Vagina (tissue), 2 donors: ENCODE results near the gene HIBCH. TPM values are rescaled to one million over a fixed set of nuclear protein-coding genes. Genes with fewer than 3 reads are reported as not detected.

Experiments
- DNase-seq, 2 donors: peaks; one replicate each; pipeline ENCODE4 v3.0.0-alpha.2; 2017; ENCODE audit errors: extremely low spot score in 2 of 2
- H3K27ac ChIP-seq: fragments of 200-600 bp; sonication (generic); one replicate; pipeline ENCODE4 v1.5.1; 2019
- H3K27me3 ChIP-seq: fragments of 200-600 bp; sonication (generic); one replicate; pipeline ENCODE4 v1.5.1; 2019
- H3K36me3 ChIP-seq, 2 donors: fragments of 200-600 bp; sonication (generic); one replicate each; pipeline ENCODE4 v1.5.1; 2017 to 2019
- H3K4me1 ChIP-seq: fragments of 200-600 bp; sonication (generic); one replicate; pipeline ENCODE4 v1.5.1; 2019
- H3K4me3 ChIP-seq, 2 donors: fragments of 200-600 bp; sonication (generic); 1 replicate in 1 of 2; 2 replicates in 1 of 2; pipeline ENCODE4 v1.5.1; 2016 to 2019
- H3K9me3 ChIP-seq: fragments of 200-600 bp; sonication (generic); one replicate; pipeline ENCODE4 v1.5.1; 2019
- CTCF ChIP-seq, 3 experiments: fragments of 450-650 bp in 2 of 3; fragments of 200-600 bp in 1 of 3; sonication (generic) in 1 of 3; IDR thresholded peaks; one replicate each; pipeline ENCODE4 v1.5.1; 2017 to 2019; ENCODE audit warnings: antibody characterized with exemption in 3 of 3, mild to moderate bottlenecking in 2 of 3, moderate library complexity in 2 of 3
- POLR2A ChIP-seq, 2 donors: fragments of 450-650 bp; IDR thresholded peaks; one replicate each; pipeline ENCODE4 v1.6.1; 2017; ENCODE audit warnings: antibody characterized with exemption in 2 of 2, mild to moderate bottlenecking in 2 of 2, moderate library complexity in 2 of 2
- POLR2AphosphoS5 ChIP-seq, 2 donors: sonication (generic); formaldehyde crosslinking; IDR thresholded peaks; one replicate each; pipeline ENCODE4 v1.9.0; 2017; ENCODE audit warnings: antibody characterized with exemption in 2 of 2, mild to moderate bottlenecking in 2 of 2, low read depth in 1 of 2; ENCODE audit not compliant: insufficient read depth in 1 of 2
- intact Hi-C: fragments of 100-400 bp; cut with DNase I; formaldehyde crosslinking; loops from one replicate; pipeline ENCODE4 v1.15.1; 2023
- total RNA-seq: library from RNA; depleted of rRNA; stranded (reverse); fragments of >200 nt; gene quantifications from one replicate; pipeline ENCODE4 v1.2.3, GENCODE V29; 2016

HIBCH gene
- total RNA-seq, 1 donor from 2014 or later = 25.0 TPM

GRCh38 chr2:190170673-190171072 is 149.0 kb downstream of the HIBCH start:
- Histone ChIP-seq H3K27ac (no peak overlapping the region), H3K27me3 (no peaks in the 10 kb centered on the region), H3K4me3 (no peak overlapping the region), H3K4me1 (no peaks in the 10 kb centered on the region), H3K36me3 (no peaks in the 10 kb centered on the region), H3K9me3 (no peaks in the 10 kb centered on the region)
- TF ChIP-seq POLR2AphosphoS5 (IDR thresholded peaks at IDR 0.05; ENCODE audit: insufficient read depth in 1 of 2, low read depth in 1 of 2) (no peak), POLR2A (IDR thresholded peaks at IDR 0.05) (no peak), CTCF (IDR thresholded peaks at IDR 0.05) (no peak)
- DNase-seq = no peak
- intact Hi-C loops = no loop called here

GRCh38 chr2:190169221-190170072 is 150.2 kb downstream of the HIBCH start:
- Histone ChIP-seq H3K36me3 (no peaks in the 10 kb centered on the region), H3K27ac (no peak overlapping the region), H3K9me3 (no peaks in the 10 kb centered on the region), H3K4me1 (no peaks in the 10 kb centered on the region), H3K27me3 (no peaks in the 10 kb centered on the region), H3K4me3 (no peak overlapping the region)
- DNase-seq = no peak
- intact Hi-C loops = no loop called here
- no peak for TF ChIP-seq POLR2AphosphoS5 (IDR thresholded peaks at IDR 0.05; ENCODE audit: insufficient read depth in 1 of 2, low read depth in 1 of 2)
- TF ChIP-seq POLR2A (IDR thresholded peaks at IDR 0.05) = no peak
- no peak for TF ChIP-seq CTCF (IDR thresholded peaks at IDR 0.05)

- H3K27me3 ChIP-seq = no peaks in the 10 kb centered on the region
- H3K36me3 ChIP-seq = no peaks in the 10 kb centered on the region
- H3K27ac ChIP-seq = no peak overlapping the region
- no peaks in the 10 kb centered on the region for H3K4me1 ChIP-seq
- TF ChIP-seq CTCF (IDR thresholded peaks at IDR 0.05) (no peak), POLR2AphosphoS5 (IDR thresholded peaks at IDR 0.05; ENCODE audit: insufficient read depth in 1 of 2, low read depth in 1 of 2) (no peak), POLR2A (IDR thresholded peaks at IDR 0.05) (no peak)
- no peak overlapping the region for H3K4me3 ChIP-seq
- intact Hi-C loops = no loop called here
- no peak for DNase-seq
- no peaks in the 10 kb centered on the region for H3K9me3 ChIP-seq
Measured at GRCh38 chr2:190167702-190168101, 151.9 kb downstream of the HIBCH start.

- H3K9me3 ChIP-seq = no peaks in the 10 kb centered on the region
- H3K27ac ChIP-seq = no peak overlapping the region
- H3K36me3 ChIP-seq = no peaks in the 10 kb centered on the region
- no peaks in the 10 kb centered on the region for H3K27me3 ChIP-seq
- intact Hi-C loops = no loop called here
- TF ChIP-seq POLR2A (IDR thresholded peaks at IDR 0.05) = no peak
- TF ChIP-seq POLR2AphosphoS5 (IDR thresholded peaks at IDR 0.05; ENCODE audit: insufficient read depth in 1 of 2, low read depth in 1 of 2) = no peak
- no peak for TF ChIP-seq CTCF (IDR thresholded peaks at IDR 0.05)
- H3K4me1 ChIP-seq = peaks cover 15% of the 10 kb centered on the region
- DNase-seq = no peak
- no peak overlapping the region for H3K4me3 ChIP-seq
Measured at GRCh38 chr2:190165491-190165890, 154.1 kb downstream of the HIBCH start.

- no peaks in the 10 kb centered on the region for H3K9me3 ChIP-seq
- no peaks in the 10 kb centered on the region for H3K27me3 ChIP-seq
- H3K36me3 ChIP-seq = no peaks in the 10 kb centered on the region
- peaks cover 27% of the 10 kb centered on the region for H3K4me1 ChIP-seq
- H3K4me3 ChIP-seq = no peak overlapping the region
- H3K27ac ChIP-seq = no peak overlapping the region
- intact Hi-C loops = no loop called here
- DNase-seq = no peak
- peak in 1 of 2 donors; percentile 57 for TF ChIP-seq POLR2AphosphoS5 (IDR thresholded peaks at IDR 0.05; ENCODE audit: insufficient read depth in 1 of 2, low read depth in 1 of 2)
- no peak for TF ChIP-seq CTCF (IDR thresholded peaks at IDR 0.05)
Measured at GRCh38 chr2:190162851-190163250, 156.8 kb downstream of the HIBCH start.
